Measurements from ENCODE around the gene RUSF1. TPM values are rescaled to one million over a fixed set of nuclear protein-coding genes. Genes with fewer than 3 reads are reported as not detected.
"Not testable (repeated sequence)": the region's sequence is repeated elsewhere in the genome, so short reads cannot be mapped to it uniquely, and the experiment has no call there.

Gene RUSF1
- total and polyA plus RNA-seq, 2 donors from 2014 or later = 51.8 to 69.2 TPM

DNA sequence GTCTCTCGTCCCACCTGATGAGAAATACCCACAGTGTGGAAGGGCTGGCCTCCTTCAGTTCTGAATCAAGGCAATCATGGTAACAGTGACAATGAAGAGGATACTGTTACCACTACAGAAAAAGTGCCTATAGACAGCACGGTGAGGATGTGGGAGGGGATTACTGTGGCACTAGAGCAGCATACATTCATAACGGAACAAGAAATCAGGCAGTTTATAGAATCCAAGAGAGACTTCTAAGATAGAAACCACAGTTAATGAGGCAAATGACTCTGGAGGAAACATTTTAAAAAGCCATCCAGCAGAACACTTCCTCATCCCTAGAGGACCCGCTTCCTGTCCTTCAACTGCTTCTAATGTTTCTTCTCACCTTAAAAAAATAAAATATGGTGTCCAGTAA lies 2.7 kb downstream of the RUSF1 start:
- intact Hi-C loops (cut with DNase I) = no loop called here
- Histone ChIP-seq H3K4me1 (ENCODE audit: control insufficient read depth in 2 of 3, insufficient read depth in 2 of 3, low read depth in 1 of 3, low read length in 3 of 3) (peaks cover 0 to 13% (median 6%) of the 10 kb centered on the region in 3 donors), H3K27me3 (ENCODE audit: control insufficient read depth, insufficient read depth, low read length) (no peaks in the 10 kb centered on the region), H3K4me3 (ENCODE audit: low read length in 3 of 3) (no peak overlapping the region), H3K36me3 (ENCODE audit: control insufficient read depth in 2 of 3, insufficient read depth in 3 of 3, low read length in 3 of 3) (peaks cover 0 to 7% (median 3%) of the 10 kb centered on the region in 3 donors), H3K9ac (ENCODE audit: low read length in 3 of 3) (no peak overlapping the region), H3K9me3 (ENCODE audit: control insufficient read depth in 2 of 3, insufficient read depth in 1 of 3, low read length in 3 of 3) (no peaks in the 10 kb centered on the region), H3K27ac (ENCODE audit: low read depth in 2 of 2, low read length in 2 of 2) (no peak overlapping the region)
- DNase-seq (no peak), FAIRE-seq (no peak)
- TF ChIP-seq CTCF (IDR thresholded peaks at IDR 0.05; ENCODE audit: borderline replicate concordance, extremely low read depth, insufficient read depth) = no peak

GRCh38 chr16:31504159-31504558 lies 4.0 kb downstream of the RUSF1 start:
- H3K4me3 ChIP-seq (ENCODE audit: low read length in 3 of 3) = no peak overlapping the region
- intact Hi-C loops (cut with DNase I) = no loop called here
- no peaks in the 10 kb centered on the region for H3K27me3 ChIP-seq (ENCODE audit: control insufficient read depth, insufficient read depth, low read length)
- no peaks in the 10 kb centered on the region for H3K9me3 ChIP-seq (ENCODE audit: control insufficient read depth in 2 of 3, insufficient read depth in 1 of 3, low read length in 3 of 3)
- H3K9ac ChIP-seq (ENCODE audit: low read length in 3 of 3) = no peak overlapping the region
- no peak overlapping the region for H3K27ac ChIP-seq (ENCODE audit: low read depth in 2 of 2, low read length in 2 of 2)
- peaks cover 0 to 13% (median 9%) of the 10 kb centered on the region in 3 donors for H3K36me3 ChIP-seq (ENCODE audit: control insufficient read depth in 2 of 3, insufficient read depth in 3 of 3, low read length in 3 of 3)
- DNase-seq (peak in 1 of 5 donors; percentile 26), FAIRE-seq (no peak)
- no peak for TF ChIP-seq CTCF (IDR thresholded peaks at IDR 0.05; ENCODE audit: borderline replicate concordance, extremely low read depth, insufficient read depth)
- H3K4me1 ChIP-seq (ENCODE audit: control insufficient read depth in 2 of 3, insufficient read depth in 2 of 3, low read depth in 1 of 3, low read length in 3 of 3) = peaks cover 0 to 13% (median 6%) of the 10 kb centered on the region in 3 donors

DNA sequence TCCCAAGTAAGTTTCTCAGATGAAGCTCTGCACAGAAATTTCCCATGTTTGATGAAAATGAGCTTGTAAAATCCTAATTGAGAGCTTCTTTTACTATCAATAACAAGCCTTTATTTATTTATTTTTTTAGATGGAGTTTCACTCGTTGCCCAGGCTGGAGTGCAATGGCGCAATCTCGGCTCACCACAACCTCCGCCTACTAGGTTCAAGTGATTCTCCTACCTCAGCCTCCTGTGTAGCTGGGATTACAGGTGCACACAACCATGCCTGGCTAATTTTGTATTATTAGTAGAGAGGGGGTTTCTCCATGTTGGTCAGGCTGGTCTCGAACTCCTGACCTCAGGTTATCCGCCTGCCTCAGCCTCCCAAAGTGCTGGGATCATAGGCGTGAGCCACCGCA lies 4.6 kb downstream of the RUSF1 start:
- DNase-seq; FAIRE-seq; H3K4me3 ChIP-seq (ENCODE audit: low read length in 3 of 3); H3K27me3 ChIP-seq (ENCODE audit: control insufficient read depth, insufficient read depth, low read length); intact Hi-C loops (cut with DNase I); H3K4me1 ChIP-seq (ENCODE audit: control insufficient read depth in 2 of 3, insufficient read depth in 2 of 3, low read depth in 1 of 3, low read length in 3 of 3); H3K9me3 ChIP-seq (ENCODE audit: control insufficient read depth in 2 of 3, insufficient read depth in 1 of 3, low read length in 3 of 3); H3K27ac ChIP-seq (ENCODE audit: low read depth in 2 of 2, low read length in 2 of 2); H3K9ac ChIP-seq (ENCODE audit: low read length in 3 of 3): not testable (repeated sequence)
- peaks cover 0 to 13% (median 10%) of the 10 kb centered on the region in 3 donors for H3K36me3 ChIP-seq (ENCODE audit: control insufficient read depth in 2 of 3, insufficient read depth in 3 of 3, low read length in 3 of 3)

DNA sequence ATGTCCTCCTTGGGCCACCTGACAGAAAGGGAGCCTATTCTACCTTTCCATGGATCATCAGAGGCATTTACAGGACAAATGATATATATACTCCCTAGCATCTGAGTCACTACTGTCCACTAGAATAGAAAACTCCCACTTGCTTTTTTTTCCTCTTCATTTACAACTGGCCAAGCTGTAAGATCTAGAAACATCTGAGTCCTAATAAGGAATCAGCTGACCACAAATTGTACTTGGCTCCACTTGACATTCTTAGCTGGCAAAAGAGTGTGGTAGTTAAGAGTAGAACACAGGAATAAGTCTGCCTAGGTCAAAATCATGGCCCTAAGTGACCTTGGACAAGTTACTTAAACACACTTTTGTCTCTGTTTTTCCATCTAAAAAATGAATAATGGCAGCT lies 5.2 kb downstream of the RUSF1 start:
- H3K27me3 ChIP-seq (ENCODE audit: control insufficient read depth, insufficient read depth, low read length) = no peaks in the 10 kb centered on the region
- DNase-seq (no peak), FAIRE-seq (no peak)
- H3K27ac ChIP-seq (ENCODE audit: low read depth in 2 of 2, low read length in 2 of 2) = no peak overlapping the region
- H3K36me3 ChIP-seq (ENCODE audit: control insufficient read depth in 2 of 3, insufficient read depth in 3 of 3, low read length in 3 of 3) = peaks cover 0 to 14% (median 13%) of the 10 kb centered on the region in 3 donors
- H3K9me3 ChIP-seq (ENCODE audit: control insufficient read depth in 2 of 3, insufficient read depth in 1 of 3, low read length in 3 of 3) = no peaks in the 10 kb centered on the region
- no peak for TF ChIP-seq CTCF (IDR thresholded peaks at IDR 0.05; ENCODE audit: borderline replicate concordance, extremely low read depth, insufficient read depth)
- no peak overlapping the region for H3K9ac ChIP-seq (ENCODE audit: low read length in 3 of 3)
- intact Hi-C loops (cut with DNase I) = no loop called here
- H3K4me1 ChIP-seq (ENCODE audit: control insufficient read depth in 2 of 3, insufficient read depth in 2 of 3, low read depth in 1 of 3, low read length in 3 of 3) = peaks cover 0 to 9% (median 6%) of the 10 kb centered on the region in 3 donors
- H3K4me3 ChIP-seq (ENCODE audit: low read length in 3 of 3) = no peak overlapping the region
